HepG2 (cell line): ENCODE measurements around the gene GFER. TPM values are rescaled to one million over a fixed set of nuclear protein-coding genes. Genes with fewer than 3 reads are reported as not detected.

Source experiments
- ATM ChIP-seq: fragments of 450-650 bp; IDR thresholded peaks from 2 replicates; pipeline ENCODE4 v1.7.1; 2017; ENCODE audit warnings: mild to moderate bottlenecking, borderline replicate concordance
- EED ChIP-seq: sonication (generic); formaldehyde crosslinking; IDR thresholded peaks from 2 replicates; pipeline ENCODE4 v1.5.0; 2020; ENCODE audit warnings: mild to moderate bottlenecking, missing genetic modification reagents
- ELF3 ChIP-seq: IDR thresholded peaks from 2 replicates; pipeline ENCODE4 v1.6.1; 2016; ENCODE audit warnings: missing genetic modification reagents, missing compliant biosample characterization
- FOXO4 ChIP-seq: sonication (generic); formaldehyde crosslinking; conservative IDR thresholded peaks from 2 replicates; pipeline ENCODE4 v1.8.1; 2023; ENCODE audit warnings: missing genetic modification reagents
- HNRNPL ChIP-seq: fragments of 200-400 bp; formaldehyde crosslinking; IDR thresholded peaks from 2 replicates; pipeline ENCODE4 v1.6.1; 2017; ENCODE audit warnings: mild to moderate bottlenecking, low read depth, low read length
- HOXA3 ChIP-seq: sonication (generic); formaldehyde crosslinking; IDR thresholded peaks from 2 replicates; pipeline ENCODE4 v1.5.0; 2020; ENCODE audit warnings: missing genetic modification reagents
- ISL2 ChIP-seq: sonication (generic); formaldehyde crosslinking; IDR thresholded peaks from 2 replicates; pipeline ENCODE4 v1.5.0; 2020; ENCODE audit warnings: missing genetic modification reagents
- MLX ChIP-seq: IDR thresholded peaks from 2 replicates; pipeline ENCODE4 v1.6.1; 2016
- NONO ChIP-seq, 2 experiments: fragments of 450-650 bp in 1 of 2; sonication (generic) in 1 of 2; formaldehyde crosslinking in 1 of 2; IDR thresholded peaks in 1 of 2; conservative IDR thresholded peaks in 1 of 2; 2 replicates each; pipeline versions ENCODE4 v1.6.1 to v1.8.0; 2017 to 2022; ENCODE audit warnings: mild to moderate bottlenecking in 1 of 2, missing genetic modification reagents in 1 of 2, moderate library complexity in 1 of 2
- NR0B2 ChIP-seq: sonication (generic); formaldehyde crosslinking; IDR thresholded peaks from 2 replicates; pipeline ENCODE4 v1.4.0; 2020; ENCODE audit warnings: mild to moderate bottlenecking, missing genetic modification reagents
- POGK ChIP-seq: sonication (generic); formaldehyde crosslinking; conservative IDR thresholded peaks from 2 replicates; pipeline ENCODE4 v1.8.0; 2022; ENCODE audit warnings: mild to moderate bottlenecking, moderate library complexity, missing genetic modification reagents
- RAD51 ChIP-seq: fragments of 450-650 bp; IDR thresholded peaks from 2 replicates; pipeline ENCODE4 v1.6.1; 2016; ENCODE audit warnings: borderline replicate concordance
- SNRNP70 ChIP-seq: fragments of 200-400 bp; formaldehyde crosslinking; IDR thresholded peaks from 2 replicates; pipeline ENCODE4 v1.6.1; 2017; ENCODE audit warnings: mild to moderate bottlenecking, low read depth, low read length, moderate library complexity
- TEAD3 ChIP-seq: optimal IDR thresholded peaks from 2 replicates; pipeline ENCODE3; 2016; ENCODE audit warnings: borderline replicate concordance
- TFE3 ChIP-seq: IDR thresholded peaks from 2 replicates; pipeline ENCODE4 v1.6.1; 2016
- ZC3H13 ChIP-seq: sonication (generic); formaldehyde crosslinking; IDR thresholded peaks from 2 replicates; pipeline ENCODE4 v1.8.1; 2023; ENCODE audit warnings: mild to moderate bottlenecking, missing genetic modification reagents, moderate library complexity
- ZNF343 ChIP-seq: sonication (generic); formaldehyde crosslinking; IDR thresholded peaks from 2 replicates; pipeline ENCODE4 v1.4.0; 2020; ENCODE audit warnings: mild to moderate bottlenecking, missing genetic modification reagents
- ZNF562 ChIP-seq: sonication (generic); formaldehyde crosslinking; IDR thresholded peaks from 2 replicates; pipeline ENCODE4 v1.8.0; 2022; ENCODE audit warnings: missing genetic modification reagents, borderline replicate concordance
- ZSCAN20 ChIP-seq: sonication (generic); formaldehyde crosslinking; IDR thresholded peaks from 2 replicates; pipeline ENCODE4 v1.4.0; 2020; ENCODE audit warnings: missing genetic modification reagents, mild to moderate bottlenecking, borderline replicate concordance
- polyA plus RNA-seq, 8 experiments: library from polyadenylated mRNA; depleted of rRNA in 3 of 8; stranded (reverse) in 7 of 8; unstranded in 1 of 8; fragments of >200 nt; fragmentation: Illumina TruSeq in 4 of 8; extraction: Trizol in 4 of 8; gene quantifications; 2 replicates each; pipeline versions ENCODE4 v1.2.1 to v1.2.3, GENCODE V29; 2011 to 2016; ENCODE audit warnings: low read depth in 4 of 8, missing spikeins in 1 of 8, mixed read lengths in 1 of 8; ENCODE audit not compliant: insufficient read depth in 1 of 8
- total RNA-seq, 5 experiments: library from RNA; depleted of rRNA; stranded (reverse); fragments of >200 nt; fragmentation: Illumina TruSeq; extraction: Trizol; gene quantifications; 2 replicates each; pipeline ENCODE4 v1.2.3, GENCODE V29; 2016; ENCODE audit warnings: low read depth in 1 of 5
- TF ChIP-seq, protein P1 (sequence below): sonication (generic); formaldehyde crosslinking; IDR thresholded peaks from 2 replicates; pipeline ENCODE4 v1.4.0; 2020; ENCODE audit warnings: missing genetic modification reagents
- TF ChIP-seq, protein P2 (sequence below): sonication (generic); formaldehyde crosslinking; IDR thresholded peaks from 2 replicates; pipeline ENCODE4 v1.4.0; 2020; ENCODE audit warnings: missing genetic modification reagents, mild to moderate bottlenecking, borderline replicate concordance

The GFER gene
- total and polyA plus RNA-seq, 2 of the 13 experiments (the other 11 are each of a cell fraction or from before 2014, with no cell fraction given) = 28.6 to 71.7 TPM

GRCh38 chr16:2003827-2004641, 20.0 kb downstream of the GFER start (continued):
- TF ChIP-seq FOXO4 (CRISPR knock-in tag) (no peak), ATM (no peak), EED (CRISPR knock-in tag) (no peak), ZSCAN20 (CRISPR knock-in tag) (no peak), ELF3 (CRISPR knock-in tag) (peak; percentile 37; the same call in 1 of the 2 replicates), ZC3H13 (CRISPR knock-in tag) (no peak), NONO (IDR thresholded peaks at IDR 0.05) (no peak), NONO (CRISPR knock-in tag; conservative IDR thresholded peaks at IDR 0.05) (no peak), HNRNPL (no peak), ZNF343 (no peak), ISL2 (CRISPR knock-in tag) (no peak), TEAD3 (peak; percentile 57), SNRNP70 (no peak), HOXA3 (CRISPR knock-in tag) (peak; percentile 77), MLX (CRISPR knock-in tag) (no peak), TFE3 (CRISPR knock-in tag) (peak; percentile 71), ZNF562 (CRISPR knock-in tag) (no peak), NR0B2 (CRISPR knock-in tag) (0 out of 2 replicates have a peak, but pooled peaks have one; percentile 25), RAD51 (no peak), POGK (CRISPR knock-in tag) (no peak)
- TF ChIP-seq, protein P1, sequence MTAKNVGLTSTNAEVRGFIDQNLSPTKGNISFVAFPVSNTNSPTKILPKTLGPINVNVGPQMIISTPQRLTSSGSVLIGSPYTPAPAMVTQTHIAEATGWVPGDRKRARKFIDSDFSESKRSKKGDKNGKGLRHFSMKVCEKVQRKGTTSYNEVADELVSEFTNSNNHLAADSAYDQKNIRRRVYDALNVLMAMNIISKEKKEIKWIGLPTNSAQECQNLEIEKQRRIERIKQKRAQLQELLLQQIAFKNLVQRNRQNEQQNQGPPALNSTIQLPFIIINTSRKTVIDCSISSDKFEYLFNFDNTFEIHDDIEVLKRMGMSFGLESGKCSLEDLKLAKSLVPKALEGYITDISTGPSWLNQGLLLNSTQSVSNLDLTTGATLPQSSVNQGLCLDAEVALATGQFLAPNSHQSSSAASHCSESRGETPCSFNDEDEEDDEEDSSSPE = no peak
- TF ChIP-seq, protein P2, sequence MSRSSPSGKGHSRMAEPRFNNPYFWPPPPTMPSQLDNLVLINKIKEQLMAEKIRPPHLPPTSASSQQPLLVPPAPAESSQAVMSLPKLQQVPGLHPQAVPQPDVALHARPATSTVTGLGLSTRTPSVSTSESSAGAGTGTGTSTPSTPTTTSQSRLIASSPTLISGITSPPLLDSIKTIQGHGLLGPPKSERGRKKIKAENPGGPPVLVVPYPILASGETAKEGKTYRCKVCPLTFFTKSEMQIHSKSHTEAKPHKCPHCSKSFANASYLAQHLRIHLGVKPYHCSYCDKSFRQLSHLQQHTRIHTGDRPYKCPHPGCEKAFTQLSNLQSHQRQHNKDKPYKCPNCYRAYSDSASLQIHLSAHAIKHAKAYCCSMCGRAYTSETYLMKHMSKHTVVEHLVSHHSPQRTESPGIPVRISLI (CRISPR knock-in tag) = no peak; the same call in 1 of the 2 replicates
